Measurements from ENCODE around the gene PINLYP.

Gene PINLYP

DNA sequence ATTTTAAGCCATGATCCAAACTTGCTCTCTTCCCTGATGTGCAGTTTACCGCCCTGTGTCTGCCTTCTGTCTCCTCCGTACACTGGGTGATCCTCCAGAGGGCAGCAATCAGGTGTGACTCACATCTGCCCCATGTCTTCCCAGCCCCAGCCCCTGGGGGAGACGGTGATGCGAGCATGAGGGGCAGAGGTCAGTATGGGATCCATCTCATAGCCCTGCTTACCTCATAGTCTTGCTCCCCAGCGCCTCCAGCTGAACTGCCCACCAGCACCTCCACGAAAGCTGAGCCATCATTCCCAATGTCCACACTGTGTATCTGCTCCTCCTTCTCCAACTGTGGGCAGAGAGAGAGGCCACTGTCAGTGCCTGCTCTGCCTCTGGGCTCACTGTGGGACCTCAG is 14.9 kb upstream of the PINLYP start:
- TF ChIP-seq, protein P1, sequence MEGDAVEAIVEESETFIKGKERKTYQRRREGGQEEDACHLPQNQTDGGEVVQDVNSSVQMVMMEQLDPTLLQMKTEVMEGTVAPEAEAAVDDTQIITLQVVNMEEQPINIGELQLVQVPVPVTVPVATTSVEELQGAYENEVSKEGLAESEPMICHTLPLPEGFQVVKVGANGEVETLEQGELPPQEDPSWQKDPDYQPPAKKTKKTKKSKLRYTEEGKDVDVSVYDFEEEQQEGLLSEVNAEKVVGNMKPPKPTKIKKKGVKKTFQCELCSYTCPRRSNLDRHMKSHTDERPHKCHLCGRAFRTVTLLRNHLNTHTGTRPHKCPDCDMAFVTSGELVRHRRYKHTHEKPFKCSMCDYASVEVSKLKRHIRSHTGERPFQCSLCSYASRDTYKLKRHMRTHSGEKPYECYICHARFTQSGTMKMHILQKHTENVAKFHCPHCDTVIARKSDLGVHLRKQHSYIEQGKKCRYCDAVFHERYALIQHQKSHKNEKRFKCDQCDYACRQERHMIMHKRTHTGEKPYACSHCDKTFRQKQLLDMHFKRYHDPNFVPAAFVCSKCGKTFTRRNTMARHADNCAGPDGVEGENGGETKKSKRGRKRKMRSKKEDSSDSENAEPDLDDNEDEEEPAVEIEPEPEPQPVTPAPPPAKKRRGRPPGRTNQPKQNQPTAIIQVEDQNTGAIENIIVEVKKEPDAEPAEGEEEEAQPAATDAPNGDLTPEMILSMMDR (IDR thresholded peaks at IDR 0.05; ENCODE audit: low read depth, low read length, missing control alignments): peak; percentile 10
- DNase-seq (ENCODE audit: extremely low read depth, low read depth): no peak
- no peak overlapping the region for H3K4me3 ChIP-seq (replicated peaks; ENCODE audit: low read depth, low read length)

DNA sequence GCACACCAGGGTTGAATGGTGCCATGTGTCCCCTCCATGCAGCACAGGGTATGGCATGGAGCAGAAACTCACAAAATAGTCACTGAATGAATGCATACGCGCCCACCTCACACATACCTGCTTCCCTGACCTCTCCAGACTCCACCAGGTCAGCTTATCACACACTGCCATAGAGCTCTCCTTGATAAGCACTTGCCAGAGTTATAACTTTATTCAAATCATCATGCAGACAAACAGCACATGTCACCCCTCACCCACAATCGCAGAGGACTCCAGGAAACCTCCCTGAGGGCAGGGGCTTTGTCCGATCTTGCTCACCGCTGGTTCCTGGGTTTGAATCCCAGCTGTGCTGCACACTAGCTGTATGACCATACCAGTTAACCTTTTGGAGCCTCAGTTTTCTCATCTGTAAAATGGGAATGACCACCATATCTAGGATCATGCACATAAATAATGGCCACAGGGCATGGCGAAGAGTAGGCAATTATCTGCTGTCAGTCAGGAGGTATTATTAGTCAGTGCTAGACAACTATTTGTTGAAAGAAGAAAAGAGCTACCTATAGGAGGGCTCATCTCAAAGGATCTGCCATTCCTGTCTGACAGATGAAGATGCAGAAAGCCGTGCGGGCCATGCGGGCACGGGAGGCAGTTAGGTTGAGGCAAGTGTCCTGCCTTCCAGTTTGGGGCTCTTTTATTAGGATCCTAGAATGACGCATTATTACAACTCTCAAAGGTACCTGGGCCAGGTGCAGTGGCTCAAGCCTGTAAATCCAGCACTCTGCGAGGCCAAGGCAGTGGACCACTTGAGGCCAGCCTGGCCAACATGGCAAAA is 14.2 kb upstream of the PINLYP start:
- DNase-seq (ENCODE audit: extremely low read depth, low read depth): no peak
- H3K4me3 ChIP-seq (replicated peaks; ENCODE audit: low read depth, low read length): no peak overlapping the region
- TF ChIP-seq, protein P1 (IDR thresholded peaks at IDR 0.05; ENCODE audit: low read depth, low read length, missing control alignments): no peak

DNA sequence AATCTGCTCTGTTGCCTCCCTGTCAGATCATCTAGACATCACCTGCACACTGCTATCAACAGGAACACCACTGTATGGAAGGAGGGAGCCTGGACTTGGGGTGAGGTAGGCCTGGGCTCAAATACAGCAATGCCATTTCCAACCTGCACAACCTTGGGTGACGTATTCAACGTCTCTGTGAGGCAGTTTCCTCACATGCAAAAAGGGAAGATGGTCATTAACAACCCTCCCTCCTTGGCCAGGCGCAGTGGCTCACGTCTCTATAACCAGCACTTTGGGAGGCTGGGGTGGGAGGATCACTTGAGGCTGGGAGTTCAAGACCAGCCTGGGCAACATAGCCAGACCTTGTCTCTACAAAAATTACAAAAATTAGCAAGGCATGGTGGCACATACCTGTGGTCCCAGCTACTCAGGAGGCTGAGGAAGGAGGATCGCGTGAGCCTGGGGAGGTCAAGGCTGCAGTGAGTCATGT is 13.3 kb upstream of the PINLYP start:
- no peak overlapping the region for H3K4me3 ChIP-seq (replicated peaks; ENCODE audit: low read depth, low read length)
- TF ChIP-seq, protein P1 (IDR thresholded peaks at IDR 0.05; ENCODE audit: low read depth, low read length, missing control alignments): no peak
- no peak for DNase-seq (ENCODE audit: extremely low read depth, low read depth)

DNA sequence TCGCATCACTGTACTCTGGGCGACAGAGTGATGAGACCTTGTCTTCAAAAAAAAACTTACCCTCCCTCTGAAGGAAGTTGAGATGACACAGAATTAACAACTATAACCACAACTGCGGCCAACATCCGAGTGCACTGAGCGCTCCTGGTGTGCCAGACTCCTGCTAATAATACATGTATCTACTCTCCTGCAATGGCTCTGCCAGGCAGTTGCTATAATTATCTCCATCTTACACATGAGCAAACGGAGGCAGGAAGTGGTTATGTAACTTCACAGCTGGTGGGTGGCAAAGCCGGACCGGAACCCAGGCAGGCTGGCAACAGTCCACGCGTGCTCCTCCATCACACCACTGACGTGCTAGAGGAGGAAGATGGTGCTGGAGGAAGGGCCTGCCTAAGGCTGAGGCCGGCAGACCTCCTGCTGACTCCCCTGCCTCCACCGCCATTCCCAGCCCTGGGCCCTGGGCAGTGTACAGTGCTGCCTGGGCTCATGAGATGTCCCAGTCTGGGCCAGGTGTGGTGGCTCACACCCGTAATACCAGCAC is 12.8 kb upstream of the PINLYP start:
- no peak for DNase-seq (ENCODE audit: extremely low read depth, low read depth)
- H3K4me3 ChIP-seq (replicated peaks; ENCODE audit: low read depth, low read length): no peak overlapping the region
- TF ChIP-seq, protein P1 (IDR thresholded peaks at IDR 0.05; ENCODE audit: low read depth, low read length, missing control alignments): no peak

DNA sequence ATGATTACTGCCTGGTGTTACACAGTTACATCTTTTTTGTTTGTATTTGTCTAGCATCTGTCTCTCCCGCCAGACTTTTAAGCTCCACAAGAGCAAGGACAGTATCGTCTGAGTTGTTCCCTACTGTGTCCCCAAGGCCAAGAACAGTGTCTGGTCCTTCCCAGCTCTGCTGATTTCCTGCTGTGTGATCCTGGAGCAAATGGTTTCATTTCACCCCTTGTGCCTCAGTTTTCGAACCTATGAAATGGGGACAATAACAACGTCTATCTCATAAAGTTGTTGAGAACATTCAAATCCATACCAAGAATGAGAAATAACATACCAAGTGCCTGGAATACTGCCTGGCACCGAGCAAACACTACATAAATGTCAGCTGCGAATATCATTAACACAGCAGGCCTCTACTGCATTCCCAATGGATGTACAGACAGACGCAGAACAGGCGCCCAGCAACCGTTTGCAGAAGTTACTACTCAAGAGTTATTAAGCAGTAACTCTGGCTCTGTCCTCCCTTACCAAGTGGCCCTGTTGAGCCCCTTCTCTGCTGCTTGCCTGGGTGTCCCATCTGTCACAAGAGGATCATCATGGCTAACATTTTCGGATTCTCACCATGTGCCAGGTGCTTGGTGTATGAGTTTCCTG is 11.7 kb upstream of the PINLYP start:
- no peak overlapping the region for H3K4me3 ChIP-seq (replicated peaks; ENCODE audit: low read depth, low read length)
- TF ChIP-seq, protein P1 (IDR thresholded peaks at IDR 0.05; ENCODE audit: low read depth, low read length, missing control alignments): no peak
- no peak for DNase-seq (ENCODE audit: extremely low read depth, low read depth)

DNA sequence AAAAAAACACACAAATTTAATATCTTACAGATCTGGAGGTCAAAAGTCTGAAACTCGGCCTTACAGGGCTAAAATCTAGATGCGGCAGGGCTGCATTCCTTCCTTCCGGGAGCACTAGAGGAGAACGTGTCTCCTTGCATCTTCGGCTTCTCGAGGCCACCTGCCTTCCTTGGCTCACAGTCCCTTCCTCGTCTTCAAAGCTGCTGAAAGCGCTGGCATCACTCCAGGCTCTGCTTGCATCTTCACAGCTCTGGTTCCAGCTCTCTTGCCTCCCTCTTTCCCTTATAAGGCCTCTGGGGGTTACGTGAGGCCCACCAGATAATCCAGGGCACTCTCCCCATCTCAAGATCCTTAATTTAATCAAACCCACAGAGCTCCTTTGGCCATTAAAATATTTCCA is 10.8 kb upstream of the PINLYP start:
- DNase-seq (ENCODE audit: extremely low read depth, low read depth): no peak
- H3K4me3 ChIP-seq (replicated peaks; ENCODE audit: low read depth, low read length): no peak overlapping the region
- TF ChIP-seq, protein P1 (IDR thresholded peaks at IDR 0.05; ENCODE audit: low read depth, low read length, missing control alignments): no peak
